ENCODE results near the gene CUX1.
A peak's percentile ranks its signal among the peaks of the same experiment; 100 is the strongest.

CUX1 gene

GRCh38 chr7:102258749-102259107, 441.3 kb downstream of the CUX1 start:
- no peak for DNase-seq (ENCODE audit: low read depth in 1 of 2, low spot score in 1 of 2)

DNA sequence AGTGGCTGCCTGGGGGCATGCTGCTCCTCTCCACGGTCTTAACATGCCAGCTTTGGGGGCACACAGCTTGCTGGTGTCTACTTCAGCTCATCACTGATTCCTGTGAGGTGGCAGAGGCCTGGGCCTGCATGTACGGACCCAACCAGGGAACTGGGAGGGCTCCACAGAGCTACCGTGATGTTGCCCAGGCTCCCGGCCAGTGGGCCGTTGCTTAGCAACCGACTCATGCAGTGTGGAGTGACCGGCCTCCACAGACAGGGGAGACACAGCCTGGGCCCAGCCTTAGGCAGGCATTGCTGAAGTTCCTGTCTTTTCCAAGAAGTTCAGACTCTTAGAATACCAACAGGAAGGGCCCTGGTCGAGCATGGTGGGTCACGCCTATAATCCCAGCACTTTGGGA, 443.4 kb downstream of the CUX1 start:
- no peak for DNase-seq (ENCODE audit: low read depth in 1 of 2, low spot score in 1 of 2)

DNA sequence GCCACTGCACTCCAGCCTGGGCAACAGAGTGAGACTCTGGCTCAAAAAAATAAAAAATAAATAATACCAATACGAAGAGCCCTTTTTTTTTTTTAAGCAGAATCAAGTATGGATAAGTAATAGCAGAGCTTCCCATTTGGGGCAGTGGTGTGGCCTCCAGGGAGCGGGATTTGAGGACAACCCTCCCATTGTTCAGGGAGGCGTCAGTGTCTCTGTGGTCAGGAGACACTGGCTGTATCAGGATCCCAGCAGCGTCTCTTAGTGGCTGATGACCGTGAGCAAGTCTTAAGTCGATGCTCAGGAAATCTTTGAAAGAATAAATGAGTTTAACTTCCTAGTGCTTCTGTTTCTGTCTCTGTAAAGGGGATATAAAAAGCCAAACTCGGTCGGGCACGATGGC, 444.0 kb downstream of the CUX1 start:
- DNase-seq (ENCODE audit: low read depth in 1 of 2, low spot score in 1 of 2): no peak

- no peak for DNase-seq (ENCODE audit: low read depth in 1 of 2, low spot score in 1 of 2)
Measured at GRCh38 chr7:102262546-102262945, 445.1 kb downstream of the CUX1 start.

DNA sequence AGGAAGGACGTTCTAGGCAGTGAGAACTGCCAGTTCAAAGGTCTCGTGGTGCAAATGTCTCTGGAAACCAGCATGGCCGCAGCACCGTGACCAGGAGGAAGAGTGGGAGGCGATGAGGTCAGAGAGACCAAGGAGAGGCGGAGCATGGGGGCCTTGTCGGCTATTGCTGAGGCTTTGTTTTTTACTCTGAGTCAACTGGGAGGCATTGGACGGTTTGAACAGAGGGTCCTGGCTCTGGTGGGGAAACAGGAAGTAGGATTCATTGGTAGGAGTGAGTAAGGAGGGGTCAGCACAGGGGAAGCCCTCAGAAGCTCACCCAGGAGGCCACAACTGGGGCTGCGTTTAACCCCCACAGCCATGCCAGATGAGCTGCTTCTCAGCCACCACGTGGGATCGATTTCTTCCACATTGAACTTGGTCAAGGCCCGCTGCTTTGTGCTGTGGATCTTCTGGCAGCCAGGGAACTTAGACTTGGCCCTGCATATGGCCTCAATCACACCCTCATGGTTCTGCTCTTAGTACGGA, 447.0 kb downstream of the CUX1 start:
- DNase-seq (ENCODE audit: low read depth in 1 of 2, low spot score in 1 of 2): no peak

DNA sequence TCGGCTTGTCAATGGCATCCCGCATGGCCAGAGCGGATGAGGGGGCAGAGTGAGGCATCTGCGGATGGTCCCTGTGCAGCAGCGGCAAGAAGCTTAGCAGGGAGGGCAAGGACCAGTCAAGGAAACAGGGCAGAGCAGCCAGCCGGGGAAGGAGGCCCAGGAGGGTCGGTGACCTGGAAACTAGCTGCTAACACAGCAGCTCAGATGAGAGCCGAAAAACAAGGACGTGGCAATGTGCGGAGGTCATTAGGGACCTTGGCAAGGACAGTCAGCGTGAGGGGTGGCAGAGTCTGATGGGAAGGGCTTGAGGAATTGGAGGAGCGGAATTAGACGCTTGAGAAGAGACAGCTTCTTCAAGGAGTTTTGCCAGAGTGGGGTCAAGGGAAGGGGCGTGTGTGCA, 449.1 kb downstream of the CUX1 start:
- DNase-seq (ENCODE audit: low read depth in 1 of 2, low spot score in 1 of 2): no peak

DNA sequence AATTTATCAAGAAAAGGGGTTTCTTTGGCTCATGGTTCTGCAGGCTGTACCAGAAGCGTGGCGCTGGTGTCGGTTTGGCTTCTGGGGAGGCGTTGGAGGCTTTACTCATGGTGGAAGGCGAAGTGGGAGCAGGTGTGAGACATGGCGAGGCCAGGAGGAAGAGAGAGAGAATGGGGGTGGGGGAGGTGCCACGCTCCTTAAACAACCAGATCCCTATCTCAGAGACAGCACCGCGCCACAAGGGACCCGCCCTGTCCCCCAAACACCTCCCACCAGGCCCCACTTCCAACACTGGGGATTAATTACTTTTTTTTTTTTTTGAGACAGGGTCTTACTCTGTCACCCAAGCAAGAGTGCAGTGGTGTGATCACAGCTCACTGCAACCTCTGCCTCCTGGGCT, 451.2 kb downstream of the CUX1 start:
- no peak for DNase-seq (ENCODE audit: low read depth in 1 of 2, low spot score in 1 of 2)

- DNase-seq (ENCODE audit: low read depth in 1 of 2, low spot score in 1 of 2): no peak
Measured at GRCh38 chr7:102270178-102270887, 452.9 kb downstream of the CUX1 start.

DNA sequence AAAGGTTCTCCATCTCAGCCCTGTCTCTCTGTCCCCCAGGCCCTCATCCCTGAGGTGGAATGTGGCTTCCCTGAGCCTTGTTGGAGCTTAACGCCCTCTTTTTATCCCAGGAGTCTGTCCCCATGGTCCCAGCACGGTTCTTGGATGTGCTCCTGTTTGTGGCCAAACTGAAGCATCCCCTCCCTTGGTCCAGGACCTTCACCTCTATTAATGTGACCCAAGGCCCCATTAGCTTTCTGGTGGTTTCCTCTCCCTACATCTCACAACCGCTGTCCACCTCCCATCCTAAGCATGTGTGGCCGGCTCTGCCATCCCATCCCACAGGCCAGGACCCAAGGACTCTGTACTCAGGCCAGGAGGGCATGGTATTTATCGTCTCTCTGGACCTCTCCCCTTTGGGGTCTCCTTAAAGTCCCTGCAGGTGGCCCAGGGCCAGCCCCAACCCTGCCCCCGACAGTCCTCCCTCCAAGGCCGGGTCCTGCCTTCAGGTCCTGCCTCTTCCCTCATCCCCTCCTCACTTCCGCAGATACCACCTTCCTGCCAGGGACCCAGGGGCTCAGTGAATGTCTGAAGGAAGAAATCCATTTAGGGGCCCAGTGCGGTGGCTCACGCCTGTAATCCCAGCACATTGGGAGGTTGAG, 453.9 kb downstream of the CUX1 start:
- no peak for DNase-seq (ENCODE audit: low read depth in 1 of 2, low spot score in 1 of 2)

DNA sequence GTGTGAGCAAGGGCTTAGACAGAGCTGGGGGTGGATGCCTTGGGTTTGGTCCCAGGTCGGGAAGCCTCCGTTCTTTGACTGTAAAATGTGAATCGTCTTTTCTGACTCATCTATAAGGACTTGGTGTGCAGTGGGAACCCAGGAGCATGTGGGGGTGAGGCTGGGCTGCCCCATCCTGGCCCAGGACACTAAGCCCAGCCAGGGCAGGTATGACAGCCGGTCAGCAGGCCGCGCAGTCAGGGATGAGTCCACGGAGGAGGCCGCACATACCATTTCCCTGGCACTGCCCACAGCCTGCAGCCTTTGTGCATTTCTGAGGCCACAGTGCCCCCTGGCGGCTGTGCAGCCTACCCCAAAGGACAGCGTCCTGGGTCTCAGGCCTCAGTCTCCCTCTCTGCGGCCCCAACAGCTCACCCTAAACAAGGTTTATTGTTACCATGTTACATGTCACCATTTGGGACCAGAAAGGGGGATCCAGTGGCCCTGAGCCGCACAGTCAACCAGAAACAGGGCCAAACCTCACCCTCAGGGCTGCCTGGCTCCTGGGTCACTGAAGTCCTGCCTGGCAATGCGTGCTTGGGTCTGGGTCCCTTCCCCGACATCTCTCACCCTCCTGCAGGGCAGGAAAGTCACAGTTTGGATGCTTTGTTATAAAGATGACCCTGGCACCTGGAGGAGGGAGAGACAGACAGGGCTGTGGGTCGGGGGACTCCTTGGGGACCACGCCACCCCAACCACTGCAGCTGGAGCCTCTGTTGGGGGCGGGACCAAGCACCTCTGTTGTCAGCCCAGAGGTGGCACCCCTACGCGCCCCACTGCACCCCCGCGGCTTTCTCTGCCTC, 454.9 kb downstream of the CUX1 start:
- DNase-seq (ENCODE audit: low read depth in 1 of 2, low spot score in 1 of 2): peak; percentile 61 to 62

- no peak for DNase-seq (ENCODE audit: low read depth in 1 of 2, low spot score in 1 of 2)
Measured at GRCh38 chr7:102272917-102273748, 455.7 kb downstream of the CUX1 start.

- DNase-seq (ENCODE audit: low read depth in 1 of 2, low spot score in 1 of 2): no peak
Measured at GRCh38 chr7:102273749-102274712, 456.6 kb downstream of the CUX1 start.

DNA sequence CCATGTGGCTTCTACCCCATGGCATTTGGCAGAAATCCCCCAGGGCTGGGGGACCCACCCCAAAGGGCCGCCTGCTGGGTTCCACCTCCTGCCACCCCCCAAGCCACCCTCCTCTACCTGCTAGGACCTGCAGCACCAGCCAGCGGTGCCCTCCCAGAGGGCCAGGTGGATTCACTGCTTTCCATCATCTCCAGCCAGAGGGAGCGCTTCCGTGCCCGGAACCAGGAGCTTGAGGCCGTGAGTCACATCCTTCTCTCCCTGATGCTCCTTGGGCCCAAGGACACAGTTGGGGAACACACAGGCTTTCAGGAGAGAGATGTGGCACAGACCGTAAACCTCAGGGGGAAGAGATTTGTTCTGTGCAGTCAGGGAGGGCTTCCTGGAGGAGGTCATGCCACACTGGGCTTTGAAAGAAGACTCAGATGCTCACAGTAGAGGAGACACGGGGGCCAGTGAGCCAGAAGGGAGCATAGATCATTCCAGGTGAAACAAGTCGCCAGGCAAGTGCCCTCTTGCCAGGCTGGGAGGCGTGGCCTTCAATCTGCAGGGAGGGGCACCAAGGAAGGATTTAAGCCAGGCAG, 457.8 kb downstream of the CUX1 start:
- no peak for DNase-seq (ENCODE audit: low read depth in 1 of 2, low spot score in 1 of 2)

- no peak for DNase-seq (ENCODE audit: low read depth in 1 of 2, low spot score in 1 of 2)
Measured at GRCh38 chr7:102277901-102278300, 460.5 kb downstream of the CUX1 start.

GRCh38 chr7:102279537-102280400, 462.3 kb downstream of the CUX1 start:
- peak in 1 of 2 donors; percentile 42 for DNase-seq (ENCODE audit: low read depth in 1 of 2, low spot score in 1 of 2)

DNA sequence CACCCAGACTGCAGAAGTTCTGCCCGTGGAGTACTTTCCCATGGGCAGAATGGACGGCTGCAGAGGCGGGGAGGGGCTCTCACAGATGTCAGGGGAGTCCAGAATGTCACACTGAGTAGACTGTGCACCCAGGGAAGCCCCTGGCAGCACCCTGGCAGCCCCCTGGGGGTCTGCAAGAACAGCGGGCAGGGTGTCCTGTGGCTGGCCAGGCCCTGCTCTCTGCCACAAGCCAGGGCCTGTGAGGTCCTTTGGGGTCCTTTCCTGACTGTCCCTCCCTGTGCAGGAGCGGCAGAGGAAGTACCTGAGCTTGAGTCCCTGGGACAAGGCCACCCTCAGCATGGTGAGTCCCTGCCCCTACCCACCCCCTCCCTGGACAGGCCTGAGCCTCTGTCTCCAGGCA, 463.1 kb downstream of the CUX1 start:
- no peak for DNase-seq (ENCODE audit: low read depth in 1 of 2, low spot score in 1 of 2)

- DNase-seq (ENCODE audit: low read depth in 1 of 2, low spot score in 1 of 2): no peak
Measured at GRCh38 chr7:102281785-102282184, 464.4 kb downstream of the CUX1 start.

Measured in activated CD4-positive, alpha-beta T cell treated with anti-CD3 and anti-CD28 coated beads, Interleukin-2, amount 50 U/mL, for 24 hours (primary cell).